Measurements from ENCODE around the gene EPB41L4A.

The EPB41L4A gene

GRCh38 chr5:112350626-112351025 lies 68.5 kb downstream of the EPB41L4A start:
- H3K27ac ChIP-seq: no peak overlapping the region
- no peak for TF ChIP-seq CTCF (conservative IDR thresholded peaks at IDR 0.05)

- TF ChIP-seq CTCF (conservative IDR thresholded peaks at IDR 0.05): no peak
These were observed 69.7 kb downstream of the EPB41L4A start for GRCh38 chr5:112349371-112349770.

GRCh38 chr5:112348915-112349314 lies 70.2 kb downstream of the EPB41L4A start:
- no peak overlapping the region for H3K27ac ChIP-seq
- no peak for TF ChIP-seq CTCF (conservative IDR thresholded peaks at IDR 0.05)

More at GRCh38 chr5:112349371-112349770, 69.7 kb downstream of the EPB41L4A start:
- H3K27ac ChIP-seq: no peak overlapping the region

DNA sequence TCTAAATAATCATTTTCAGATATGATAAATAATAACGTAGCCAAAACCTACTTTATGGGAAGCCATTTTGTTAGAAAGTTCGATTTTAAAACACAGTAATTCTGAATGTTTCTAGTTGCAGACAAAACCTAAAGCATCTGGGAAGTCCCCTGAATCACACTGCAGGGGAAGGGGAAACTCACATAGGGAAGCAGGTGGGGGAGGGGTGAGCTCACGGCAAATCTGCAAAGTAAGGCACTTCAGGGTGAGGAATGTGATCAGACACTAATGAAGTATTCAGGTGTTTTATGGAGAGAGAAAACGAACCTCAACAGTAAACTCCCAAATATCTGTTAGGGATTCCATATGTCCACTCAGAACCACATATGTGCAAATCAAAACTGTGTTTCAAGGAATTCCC lies 70.7 kb downstream of the EPB41L4A start:
- no peak for TF ChIP-seq CTCF (conservative IDR thresholded peaks at IDR 0.05)
- H3K27ac ChIP-seq: no peak overlapping the region

GRCh38 chr5:112346411-112347044 lies 72.5 kb downstream of the EPB41L4A start:
- no peak for TF ChIP-seq CTCF (conservative IDR thresholded peaks at IDR 0.05)
- H3K27ac ChIP-seq: no peak overlapping the region

DNA sequence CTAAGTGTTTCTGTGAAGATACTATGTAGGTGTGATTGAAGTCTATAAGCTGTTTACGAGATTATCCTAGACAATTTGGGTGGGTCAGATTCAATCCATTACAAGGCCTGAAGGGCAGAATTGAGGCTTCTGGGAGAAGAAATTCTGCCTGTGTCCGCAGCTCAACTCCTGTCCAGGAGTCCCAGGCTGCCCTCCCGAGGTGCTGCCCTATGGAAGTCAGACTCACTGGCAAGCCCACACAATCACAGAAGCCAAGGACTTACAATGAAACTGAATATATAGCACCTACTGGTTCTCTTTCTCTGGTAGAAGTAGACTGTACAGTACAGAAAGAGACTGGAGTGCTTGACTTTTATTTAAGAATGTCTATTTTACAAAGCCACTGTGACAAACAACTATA lies 74.5 kb downstream of the EPB41L4A start:
- no peak for TF ChIP-seq CTCF (conservative IDR thresholded peaks at IDR 0.05)
- no peak overlapping the region for H3K27ac ChIP-seq

DNA sequence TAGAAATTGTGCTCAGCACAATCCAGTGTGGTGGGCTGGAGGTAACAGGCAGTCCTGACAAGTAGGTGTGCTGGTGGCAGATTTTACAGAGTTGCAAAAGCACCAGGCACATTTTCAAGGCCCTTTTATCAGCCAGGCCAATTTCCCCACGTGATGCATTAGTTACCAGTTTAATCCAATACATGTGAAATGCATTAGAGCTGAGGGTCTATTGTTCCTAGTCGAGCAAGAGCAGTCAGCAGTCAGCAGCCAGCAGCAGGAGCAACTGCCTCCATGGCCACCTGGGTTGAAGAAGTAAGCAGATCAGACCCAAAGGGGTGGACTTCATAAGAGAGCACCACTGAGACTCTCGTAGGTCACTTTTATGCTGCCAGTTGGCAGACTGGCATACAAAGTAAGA lies 76.7 kb downstream of the EPB41L4A start:
- H3K27ac ChIP-seq: no peak overlapping the region
- no peak for TF ChIP-seq CTCF (conservative IDR thresholded peaks at IDR 0.05)

Data from VCaP (cell line).